Neural progenitor cell (in vitro differentiated cells): ENCODE measurements around the gene RBM17. TPM values are rescaled to one million over a fixed set of nuclear protein-coding genes. Genes with fewer than 3 reads are reported as not detected.
"Not testable (repeated sequence)": the region's sequence is repeated elsewhere in the genome, so short reads cannot be mapped to it uniquely, and the experiment has no call there.

Experiments
- DNase-seq: peaks from one replicate; pipeline ENCODE4 v3.0.0-alpha.2; 2016; ENCODE audit warnings: low spot score
- H2AFZ ChIP-seq: fragments of 200-600 bp; sonication (generic); replicated peaks from 2 replicates; pipeline ENCODE4 v1.6.1; 2016; ENCODE audit warnings: antibody characterized with exemption
- H3F3A ChIP-seq: fragments of 200-600 bp; sonication (generic); 2 replicates; pipeline ENCODE4 v1.6.1; 2016; ENCODE audit warnings: antibody characterized with exemption, low read depth
- H3K27ac ChIP-seq: fragments of 200-600 bp; sonication (generic); 2 replicates; pipeline ENCODE4 v1.5.1; 2016; ENCODE audit warnings: mild to moderate bottlenecking
- H3K27me3 ChIP-seq: fragments of 200-600 bp; sonication (generic); 2 replicates; pipeline ENCODE4 v1.6.1; 2016; ENCODE audit warnings: mild to moderate bottlenecking, moderate library complexity
- H3K36me3 ChIP-seq: fragments of 200-600 bp; sonication (generic); 2 replicates; pipeline ENCODE4 v1.5.1; 2016
- H3K4me1 ChIP-seq: fragments of 200-600 bp; sonication (generic); 2 replicates; pipeline ENCODE4 v1.6.1; 2016; ENCODE audit warnings: mixed run types
- H3K4me2 ChIP-seq: fragments of 200-600 bp; sonication (generic); 2 replicates; pipeline ENCODE4 v1.6.1; 2016
- H3K4me3 ChIP-seq: fragments of 200-600 bp; sonication (generic); 2 replicates; pipeline ENCODE4 v1.5.1; 2016
- H3K79me2 ChIP-seq: fragments of 200-600 bp; sonication (generic); 2 replicates; pipeline ENCODE4 v1.6.1; 2016; ENCODE audit warnings: low read depth
- H3K9ac ChIP-seq: fragments of 200-600 bp; sonication (generic); 2 replicates; pipeline ENCODE4 v1.6.1; 2016
- H3K9me3 ChIP-seq: fragments of 200-600 bp; sonication (generic); 2 replicates; pipeline ENCODE4 v1.5.1; 2016; ENCODE audit warnings: low read depth
- H4K20me1 ChIP-seq: fragments of 200-600 bp; sonication (generic); 2 replicates; pipeline ENCODE4 v1.6.1; 2016; ENCODE audit warnings: low read depth
- H3K27ac Mint-ChIP-seq: 3 replicates; pipeline ENCODE4 v1.8.0; 2021; ENCODE audit warnings: mixed read lengths
- H3K27me3 Mint-ChIP-seq: 2 replicates; pipeline ENCODE4 v1.8.0; 2022; ENCODE audit warnings: low read depth, mild to moderate bottlenecking, inconsistent platforms, moderate library complexity, mixed read lengths; ENCODE audit not compliant: insufficient read depth
- H3K36me3 Mint-ChIP-seq: 3 replicates; pipeline ENCODE4 v1.8.0; 2021; ENCODE audit warnings: mixed read lengths
- H3K4me1 Mint-ChIP-seq: 3 replicates; pipeline ENCODE4 v1.8.0; 2021; ENCODE audit warnings: mixed read lengths
- H3K4me3 Mint-ChIP-seq: 3 replicates; pipeline ENCODE4 v1.8.0; 2021; ENCODE audit warnings: mild to moderate bottlenecking, moderate library complexity, mixed read lengths
- H3K9me3 Mint-ChIP-seq: 3 replicates; pipeline ENCODE4 v1.8.0; 2020; ENCODE audit warnings: mixed read lengths
- CTCF ChIP-seq: fragments of 200-600 bp; sonication (generic); IDR thresholded peaks from 2 replicates; pipeline ENCODE4 v1.5.1; 2017; ENCODE audit warnings: antibody characterized with exemption, mild to moderate bottlenecking
- EZH2 ChIP-seq: fragments of 200-600 bp; sonication (generic); IDR thresholded peaks from 2 replicates; pipeline ENCODE4 v1.6.1; 2017; ENCODE audit warnings: antibody characterized with exemption, mild to moderate bottlenecking, moderate library complexity
- EZH2phosphoT487 ChIP-seq: fragments of 200-600 bp; sonication (generic); IDR thresholded peaks from 2 replicates; pipeline ENCODE4 v1.6.1; 2017; ENCODE audit warnings: antibody characterized with exemption
- total RNA-seq: library from RNA; depleted of rRNA; stranded (reverse); fragments of >200 nt; gene quantifications from 2 replicates; pipeline ENCODE4 v1.2.3, GENCODE V29; 2015; ENCODE audit warnings: low replicate concordance

Gene RBM17
- total RNA-seq, 1 donor from 2014 or later, result 73.6 TPM

- Histone ChIP-seq H3K4me2 (no peak overlapping the region), H3K79me2 (peaks cover 45% of the 10 kb centered on the region), H2AFZ (no peak overlapping the region), H3K27me3 (no peaks in the 10 kb centered on the region), H3K4me1 (peaks cover 15% of the 10 kb centered on the region), H3K27ac (no peak overlapping the region), H3K4me3 (no peak overlapping the region), H3F3A (peaks cover 44% of the 10 kb centered on the region), H3K36me3 (peaks cover 31% of the 10 kb centered on the region), H3K9me3 (no peaks in the 10 kb centered on the region), H4K20me1 (peaks cover 61% of the 10 kb centered on the region), H3K9ac (no peak overlapping the region)
- TF ChIP-seq EZH2phosphoT487 (no peak), EZH2 (no peak)
- Mint-ChIP-seq H3K27me3 (no peaks in the 10 kb centered on the region), H3K4me3 (no peak overlapping the region), H3K36me3 (peaks cover 13% of the 10 kb centered on the region), H3K27ac (no peak overlapping the region), H3K4me1 (peaks cover 3% of the 10 kb centered on the region), H3K9me3 (no peaks in the 10 kb centered on the region)
- DNase-seq, result no peak
Measured at GRCh38 chr10:6103591-6103990, 14.8 kb downstream of the RBM17 start.

- not testable (repeated sequence) for H3K27ac Mint-ChIP-seq, DNase-seq, H3K4me1 Mint-ChIP-seq, H3K27ac ChIP-seq, H3K27me3 Mint-ChIP-seq, H3K9ac ChIP-seq, H2AFZ ChIP-seq, H3K27me3 ChIP-seq, H3K4me3 Mint-ChIP-seq, H3K4me2 ChIP-seq, H3K9me3 ChIP-seq, H3K9me3 Mint-ChIP-seq, H3K4me3 ChIP-seq
- Histone ChIP-seq H4K20me1 (peaks cover 58% of the 10 kb centered on the region), H3K79me2 (peaks cover 35% of the 10 kb centered on the region), H3K4me1 (peaks cover 21% of the 10 kb centered on the region), H3K36me3 (peaks cover 25% of the 10 kb centered on the region), H3F3A (peaks cover 55% of the 10 kb centered on the region)
- peaks cover 30% of the 10 kb centered on the region for H3K36me3 Mint-ChIP-seq
Measured at GRCh38 chr10:6107616-6108015, 18.8 kb downstream of the RBM17 start.

- H3K27ac ChIP-seq, result no peak overlapping the region
- no peak for DNase-seq
- no peaks in the 10 kb centered on the region for H3K27me3 Mint-ChIP-seq
- no peak overlapping the region for H3K4me3 ChIP-seq
- H3F3A ChIP-seq, result peaks cover 55% of the 10 kb centered on the region
- H3K27me3 ChIP-seq, result no peaks in the 10 kb centered on the region
- no peak overlapping the region for H3K4me3 Mint-ChIP-seq
- H4K20me1 ChIP-seq, result peaks cover 55% of the 10 kb centered on the region
- no peaks in the 10 kb centered on the region for H3K9me3 ChIP-seq
- no peak for TF ChIP-seq CTCF
- TF ChIP-seq EZH2phosphoT487, result no peak
- no peak for TF ChIP-seq EZH2
- H3K79me2 ChIP-seq, result peaks cover 30% of the 10 kb centered on the region
- H3K4me1 ChIP-seq, result peaks cover 21% of the 10 kb centered on the region
- H3K36me3 Mint-ChIP-seq, result peaks cover 33% of the 10 kb centered on the region
- H3K9ac ChIP-seq, result no peak overlapping the region
- H3K9me3 Mint-ChIP-seq, result no peaks in the 10 kb centered on the region
- no peak overlapping the region for H2AFZ ChIP-seq
- H3K27ac Mint-ChIP-seq, result no peak overlapping the region
- H3K4me1 Mint-ChIP-seq, result peaks cover 7% of the 10 kb centered on the region
- H3K36me3 ChIP-seq, result peaks cover 28% of the 10 kb centered on the region
- H3K4me2 ChIP-seq, result no peak overlapping the region
Measured at GRCh38 chr10:6108072-6108471, 19.2 kb downstream of the RBM17 start.

- Histone ChIP-seq H3K9me3 (no peaks in the 10 kb centered on the region), H3K9ac (no peak overlapping the region), H4K20me1 (peaks cover 48% of the 10 kb centered on the region), H3K36me3 (peaks cover 35% of the 10 kb centered on the region), H3K79me2 (peaks cover 22% of the 10 kb centered on the region), H3K4me3 (no peak overlapping the region), H2AFZ (no peak overlapping the region), H3K4me1 (peaks cover 21% of the 10 kb centered on the region), H3K4me2 (no peak overlapping the region), H3K27ac (no peak overlapping the region), H3F3A (peaks cover 52% of the 10 kb centered on the region), H3K27me3 (no peaks in the 10 kb centered on the region)
- TF ChIP-seq CTCF (peak; percentile 80), EZH2phosphoT487 (no peak), EZH2 (no peak)
- peak; percentile 69 for DNase-seq
- H3K27ac Mint-ChIP-seq, result no peak overlapping the region
- H3K9me3 Mint-ChIP-seq, result no peaks in the 10 kb centered on the region
- H3K36me3 Mint-ChIP-seq, result peaks cover 40% of the 10 kb centered on the region
- H3K27me3 Mint-ChIP-seq, result no peaks in the 10 kb centered on the region
- no peak overlapping the region for H3K4me3 Mint-ChIP-seq
- peaks cover 7% of the 10 kb centered on the region for H3K4me1 Mint-ChIP-seq
Measured at GRCh38 chr10:6108631-6109443, 20.0 kb downstream of the RBM17 start.
